Ascending aorta (tissue), 2 donors: ENCODE measurements around the gene SLC11A1. TPM values are rescaled to one million over a fixed set of nuclear protein-coding genes. Genes with fewer than 3 reads are reported as not detected.
A peak's percentile ranks its signal among the peaks of the same experiment; 100 is the strongest.

Source experiments
- DNase-seq, 2 donors: peaks; one replicate each; pipeline ENCODE4 v3.0.0-alpha.2; 2019; ENCODE audit warnings: low spot score in 2 of 2
- H3K27ac ChIP-seq, 2 donors: fragments of 200-600 bp; sonication (generic); one replicate each; pipeline ENCODE4 v1.5.1; 2016 to 2017; ENCODE audit warnings: mild to moderate bottlenecking in 1 of 2
- H3K27me3 ChIP-seq: fragments of 200-600 bp; sonication (generic); one replicate; pipeline ENCODE4 v1.5.1; 2017
- H3K36me3 ChIP-seq, 2 donors: fragments of 200-600 bp; sonication (generic); one replicate each; pipeline ENCODE4 v1.5.1; 2016
- H3K4me1 ChIP-seq, 2 donors: fragments of 200-600 bp; sonication (generic); one replicate each; pipeline ENCODE4 v1.5.1; 2016 to 2017; ENCODE audit warnings: mild to moderate bottlenecking in 1 of 2
- H3K4me3 ChIP-seq, 2 donors: fragments of 200-600 bp; sonication (generic); one replicate each; pipeline ENCODE4 v1.5.1; 2016 to 2017; ENCODE audit warnings: mild to moderate bottlenecking in 1 of 2
- H3K9me3 ChIP-seq, 2 donors: fragments of 200-600 bp; sonication (generic); one replicate each; pipeline ENCODE4 v1.5.1; 2016
- CTCF ChIP-seq, 3 experiments: fragments of 200-600 bp in 2 of 3; fragments of 450-650 bp in 1 of 3; sonication (generic) in 2 of 3; IDR thresholded peaks; one replicate each; pipeline ENCODE4 v1.5.1; 2016 to 2019; ENCODE audit warnings: antibody characterized with exemption in 3 of 3, mild to moderate bottlenecking in 1 of 3, moderate library complexity in 1 of 3
- intact Hi-C: fragments of 100-400 bp; cut with DNase I; formaldehyde crosslinking; loops from one replicate; pipeline ENCODE4 v1.15.1; 2023
- total RNA-seq: library from RNA; depleted of rRNA; stranded (reverse); fragments of >200 nt; gene quantifications from one replicate; pipeline ENCODE4 v1.1.0, GENCODE V29; 2016

The SLC11A1 gene
- total RNA-seq, 1 donor from 2014 or later, result 16.4 TPM

- no peak overlapping the region for H3K4me3 ChIP-seq
- peaks cover 17 to 33% of the 10 kb centered on the region in 2 donors for H3K4me1 ChIP-seq
- H3K27me3 ChIP-seq, result no peaks in the 10 kb centered on the region
- DNase-seq, result no peak
- TF ChIP-seq CTCF (IDR thresholded peaks at IDR 0.05), result no peak
- H3K9me3 ChIP-seq, result peaks cover 0 to 3% of the 10 kb centered on the region in 2 donors
- H3K36me3 ChIP-seq, result no peaks in the 10 kb centered on the region
- intact Hi-C loops, result loop anchor here (2.0 kb wide), 1 partner anchor 21 kb away; no protein-coding TSS in a partner anchor
- H3K27ac ChIP-seq, result peak overlapping the region; percentile 86 to 96
Observed at GRCh38 chr2:218345491-218346236, 36.4 kb upstream of the SLC11A1 start.

GRCh38 chr2:218347172-218347571 lies 34.9 kb upstream of the SLC11A1 start:
- Histone ChIP-seq H3K4me1 (peaks cover 17 to 33% of the 10 kb centered on the region in 2 donors), H3K36me3 (no peaks in the 10 kb centered on the region), H3K4me3 (no peak overlapping the region), H3K27me3 (no peaks in the 10 kb centered on the region), H3K9me3 (peaks cover 0 to 18% of the 10 kb centered on the region in 2 donors), H3K27ac (no peak overlapping the region)
- DNase-seq, result no peak
- intact Hi-C loops, result loop anchor here (2.0 kb wide), 1 partner anchor 20 kb away; no protein-coding TSS in a partner anchor
- TF ChIP-seq CTCF (IDR thresholded peaks at IDR 0.05), result no peak

DNA sequence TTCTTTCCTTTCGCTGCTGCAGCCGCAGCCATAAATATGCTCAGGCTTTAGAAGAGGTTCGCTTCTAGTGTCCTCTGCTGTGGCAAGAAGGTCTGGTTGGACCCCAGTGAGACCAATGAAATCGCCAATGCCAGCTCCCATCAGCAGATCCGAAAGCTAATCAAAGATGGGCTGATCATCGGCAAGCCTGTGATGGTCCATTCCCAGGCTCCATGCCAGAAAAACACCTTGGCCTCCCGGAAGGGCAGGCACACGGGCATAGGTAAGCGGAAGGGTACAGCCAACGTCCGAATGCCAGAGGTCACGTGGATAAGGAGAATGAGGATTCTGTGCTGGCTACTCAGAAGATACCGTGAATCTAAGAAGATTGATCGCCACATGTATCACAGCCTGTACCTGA lies 28.0 kb upstream of the SLC11A1 start:
- Histone ChIP-seq H3K27me3 (no peaks in the 10 kb centered on the region), H3K36me3 (no peaks in the 10 kb centered on the region), H3K27ac (no peak overlapping the region), H3K9me3 (peaks cover 0 to 19% of the 10 kb centered on the region in 2 donors), H3K4me3 (no peak overlapping the region), H3K4me1 (peaks cover 3 to 7% of the 10 kb centered on the region in 2 donors)
- no peak for DNase-seq
- intact Hi-C loops, result no loop called here
- TF ChIP-seq CTCF (IDR thresholded peaks at IDR 0.05), result no peak

DNA sequence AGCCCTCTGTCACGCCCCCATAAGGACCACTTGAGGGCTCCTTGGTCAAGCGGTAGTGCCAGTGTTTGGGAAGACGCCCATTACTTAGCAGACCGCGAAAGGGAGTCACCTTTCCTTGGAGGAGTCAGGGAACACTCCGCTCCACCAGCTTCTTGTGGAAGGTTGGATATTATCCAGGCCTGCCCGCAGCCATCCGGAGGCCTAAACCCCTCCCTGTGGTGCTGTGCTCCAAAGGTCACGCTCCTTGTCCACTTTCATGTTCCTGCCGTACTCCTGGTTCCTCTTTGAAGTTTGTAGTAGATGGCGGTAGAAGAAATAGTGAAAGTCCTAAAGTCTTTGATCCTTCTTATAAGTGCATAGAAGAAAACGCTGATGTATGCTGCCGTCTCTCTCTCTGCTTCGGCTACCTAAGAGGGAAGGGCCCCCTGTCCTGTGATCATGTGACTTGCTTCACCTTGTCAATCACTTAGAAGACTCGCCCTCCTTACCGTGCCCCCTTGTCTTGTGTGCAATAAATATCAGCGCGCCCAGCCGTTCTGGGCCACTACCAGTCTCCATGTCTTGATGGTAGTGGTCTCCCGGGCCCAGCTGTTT lies 27.1 kb upstream of the SLC11A1 start:
- no peak for DNase-seq
- Histone ChIP-seq H3K4me1 (peaks cover 3 to 7% of the 10 kb centered on the region in 2 donors), H3K9me3 (peaks cover 0 to 19% of the 10 kb centered on the region in 2 donors), H3K36me3 (no peaks in the 10 kb centered on the region), H3K4me3 (no peak overlapping the region), H3K27ac (no peak overlapping the region), H3K27me3 (no peaks in the 10 kb centered on the region)
- intact Hi-C loops, result loop anchor here (5.0 kb wide), 1 partner anchor 168 kb away; no protein-coding TSS in a partner anchor
- TF ChIP-seq CTCF (IDR thresholded peaks at IDR 0.05), result no peak

DNA sequence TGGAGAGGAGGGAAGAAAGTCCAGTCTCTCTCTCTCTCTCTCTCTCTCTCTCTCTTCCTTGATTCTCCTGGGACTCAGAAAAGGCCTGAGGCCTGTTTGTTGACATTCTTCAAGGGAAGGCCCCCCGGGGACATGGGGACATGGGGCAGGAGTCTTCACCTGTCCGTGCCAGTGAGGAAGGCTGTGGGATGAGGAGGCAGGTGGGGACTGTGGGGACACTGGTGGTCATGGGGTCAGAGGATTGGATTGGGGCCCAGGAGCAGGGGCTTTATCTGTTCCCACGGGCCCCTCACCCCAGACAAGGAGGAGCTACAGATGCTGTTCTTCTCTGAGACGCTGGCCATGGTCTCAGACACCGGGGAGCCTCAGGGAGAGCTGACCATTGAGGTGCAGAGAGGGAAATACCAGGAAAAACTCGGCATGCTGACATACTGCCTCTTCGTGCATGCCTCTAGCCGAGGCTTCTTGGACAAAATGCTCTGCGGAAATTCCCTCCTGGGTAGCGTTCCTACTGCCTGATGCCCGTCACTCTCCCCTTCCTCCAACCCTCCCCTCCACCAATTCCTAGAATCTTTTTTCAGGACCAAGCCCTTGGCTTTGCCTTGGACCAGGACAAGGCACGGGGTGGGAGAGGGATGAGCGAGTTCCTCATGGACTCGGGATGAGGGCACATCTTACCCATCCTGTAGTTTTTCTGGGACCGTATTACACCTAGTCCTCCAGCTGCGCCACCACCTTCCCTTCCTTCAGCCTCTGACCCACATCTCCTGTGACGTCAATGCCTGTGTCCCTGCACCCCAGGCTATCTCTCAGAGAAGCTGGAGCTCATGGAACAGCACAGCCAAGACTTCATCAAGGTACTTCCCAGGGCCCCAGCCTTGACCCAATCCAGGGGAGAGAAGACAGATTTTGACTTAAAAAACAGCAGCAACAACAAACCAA lies 24.6 kb upstream of the SLC11A1 start:
- DNase-seq, result no peak
- TF ChIP-seq CTCF (IDR thresholded peaks at IDR 0.05), result no peak
- Histone ChIP-seq H3K9me3 (no peaks in the 10 kb centered on the region), H3K27me3 (no peaks in the 10 kb centered on the region), H3K4me3 (no peak overlapping the region), H3K4me1 (peaks cover 3 to 7% of the 10 kb centered on the region in 2 donors), H3K27ac (no peak overlapping the region), H3K36me3 (no peaks in the 10 kb centered on the region)
- intact Hi-C loops, result loop anchor here (5.0 kb wide), 1 partner anchor 170 kb away; no protein-coding TSS in a partner anchor
